GM23248 (cell line): Measurements from ENCODE around the gene EP400. TPM values are rescaled to one million over a fixed set of nuclear protein-coding genes. Genes with fewer than 3 reads are reported as not detected.

Experiments used
- DNase-seq: peaks from one replicate; pipeline ENCODE4 v3.0.0-alpha.2; 2015
- H2AFZ ChIP-seq: fragments of 200-600 bp; sonication (generic); 2 replicates; pipeline ENCODE4 v1.6.1; 2016; ENCODE audit warnings: antibody characterized with exemption
- H3F3A ChIP-seq: fragments of 200-600 bp; sonication (generic); 2 replicates; pipeline ENCODE4 v1.6.1; 2016; ENCODE audit warnings: mild to moderate bottlenecking, antibody characterized with exemption, mixed run types; ENCODE audit not compliant: insufficient read depth
- H3K27ac ChIP-seq: fragments of 200-600 bp; sonication (generic); 2 replicates; pipeline ENCODE4 v1.5.1; 2016; ENCODE audit warnings: mild to moderate bottlenecking
- H3K27me3 ChIP-seq: fragments of 200-600 bp; sonication (generic); replicated peaks from 2 replicates; pipeline ENCODE4 v1.6.1; 2016; ENCODE audit warnings: mild to moderate bottlenecking; ENCODE audit not compliant: insufficient read depth
- H3K36me3 ChIP-seq: fragments of 200-600 bp; sonication (generic); 2 replicates; pipeline ENCODE4 v1.6.1; 2016; ENCODE audit warnings: low read depth, mild to moderate bottlenecking
- H3K4me1 ChIP-seq: fragments of 200-600 bp; sonication (generic); 2 replicates; pipeline ENCODE4 v1.6.1; 2016; ENCODE audit warnings: mild to moderate bottlenecking; ENCODE audit not compliant: insufficient read depth
- H3K4me2 ChIP-seq: fragments of 200-600 bp; sonication (generic); one replicate; pipeline ENCODE4 v1.6.1; 2016; ENCODE audit warnings: mild to moderate bottlenecking; ENCODE audit not compliant: unreplicated experiment
- H3K4me3 ChIP-seq: fragments of 200-600 bp; sonication (generic); 2 replicates; pipeline ENCODE4 v1.5.1; 2016; ENCODE audit warnings: mild to moderate bottlenecking
- H3K79me2 ChIP-seq: fragments of 200-600 bp; sonication (generic); 2 replicates; pipeline ENCODE4 v1.6.1; 2016; ENCODE audit warnings: mild to moderate bottlenecking; ENCODE audit not compliant: insufficient read depth
- H3K9ac ChIP-seq: fragments of 200-600 bp; sonication (generic); 2 replicates; pipeline ENCODE4 v1.6.1; 2016; ENCODE audit warnings: mild to moderate bottlenecking
- H3K9me2 ChIP-seq: fragments of 200-600 bp; sonication (generic); 2 replicates; pipeline ENCODE4 v1.6.1; 2016; ENCODE audit warnings: mixed run types, mild to moderate bottlenecking, moderate library complexity; ENCODE audit not compliant: insufficient read depth
- H3K9me3 ChIP-seq: fragments of 200-600 bp; sonication (generic); one replicate; pipeline ENCODE4 v1.6.1; 2017; ENCODE audit warnings: low read depth
- H4K20me1 ChIP-seq: fragments of 200-600 bp; sonication (generic); 2 replicates; pipeline ENCODE4 v1.6.0; 2016; ENCODE audit not compliant: insufficient read depth
- EZH2 ChIP-seq: fragments of 200-600 bp; sonication (generic); IDR thresholded peaks from 2 replicates; pipeline ENCODE4 v1.6.1; 2018; ENCODE audit warnings: antibody characterized with exemption, mild to moderate bottlenecking; ENCODE audit not compliant: insufficient read depth, poor library complexity, severe bottlenecking
- EZH2phosphoT487 ChIP-seq: fragments of 200-600 bp; sonication (generic); IDR thresholded peaks from 2 replicates; pipeline ENCODE4 v1.6.1; 2018; ENCODE audit warnings: antibody characterized with exemption, moderate library complexity, mild to moderate bottlenecking, low read depth; ENCODE audit not compliant: insufficient read depth
- WGBS, 2 experiments: methylation state at CpG; one replicate each; pipeline ENCODE4 v1.1.6; 2015 to 2017; ENCODE audit warnings: low lambda C conversion rate in 2 of 2, low coverage in 1 of 2; ENCODE audit errors: missing lambda C conversion rate in 2 of 2; 5-methylcytosine and 5-hydroxymethylcytosine counted together
- in situ Hi-C: fragments of 300-500 bp; cut with MboI; formaldehyde crosslinking; loops from 2 replicates; pipeline ENCODE4 v1.15.0; 2020
- polyA plus RNA-seq: library from polyadenylated mRNA; unstranded; fragments of >200 nt; fragmentation: Nextera tagmentation; extraction: Ambion mirVana; gene quantifications from 2 replicates; pipeline ENCODE4 v1.2.1, GENCODE V29; 2016
- total RNA-seq: library from RNA; depleted of rRNA; stranded (reverse); fragments of >200 nt; shearing (Covaris generic); gene quantifications from 2 replicates; pipeline ENCODE4 v1.2.3, GENCODE V29; 2014

The EP400 gene
- total and polyA plus RNA-seq, 2 experiments from 2014 or later = 8.6 to 9.4 TPM

- no peak for DNase-seq
Measured at GRCh38 chr12:132070298-132070697, 120.6 kb downstream of the EP400 start.

DNA sequence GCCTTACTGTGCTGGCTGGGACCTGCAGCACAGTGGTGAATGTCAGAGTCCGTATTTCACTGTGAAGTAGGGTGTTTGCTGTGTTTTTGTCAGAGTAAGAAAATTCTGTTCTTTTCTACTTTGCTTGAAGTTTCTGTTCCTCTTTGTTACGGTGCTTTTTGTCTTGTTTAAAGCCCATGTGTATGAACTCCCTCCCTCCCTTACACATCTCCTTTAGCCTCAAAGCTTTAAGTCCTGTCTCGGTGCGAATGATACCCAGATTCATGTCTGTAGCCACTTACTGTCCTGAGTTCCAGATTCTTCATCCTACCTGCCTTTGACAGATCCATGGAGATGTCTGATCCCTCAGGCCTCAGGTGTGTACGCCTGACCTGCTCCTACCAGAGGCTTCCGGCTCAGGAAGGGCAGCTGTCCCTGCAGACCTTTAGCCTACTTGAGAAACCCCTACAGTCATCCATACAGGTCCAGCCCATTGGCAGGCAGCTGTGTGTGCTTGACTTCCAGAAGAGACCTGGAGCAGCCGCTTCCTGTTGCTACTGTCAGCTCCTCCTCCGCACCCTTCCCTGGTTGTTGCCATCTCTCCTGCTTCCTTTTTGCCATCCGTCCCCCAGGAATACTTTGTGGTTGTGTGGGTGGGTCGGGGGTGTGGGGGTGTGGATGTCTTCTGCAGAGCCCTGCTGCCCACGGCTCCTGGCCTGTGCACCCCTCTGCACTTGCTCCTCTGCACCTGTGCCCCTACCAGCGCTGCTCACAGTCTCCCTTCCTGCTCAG, 121.5 kb downstream of the EP400 start:
- TF ChIP-seq EZH2 (no peak), EZH2phosphoT487 (no peak)
- Histone ChIP-seq H3K79me2 (no peaks in the 10 kb centered on the region), H3K4me3 (no peak overlapping the region), H2AFZ (no peak overlapping the region), H3K27me3 (no peaks in the 10 kb centered on the region), H3K4me2 (no peak overlapping the region), H3K36me3 (peaks cover 8% of the 10 kb centered on the region; the same call in 1 of the 2 replicates), H4K20me1 (no peaks in the 10 kb centered on the region), H3K9me3 (no peaks in the 10 kb centered on the region), H3K4me1 (no peaks in the 10 kb centered on the region), H3F3A (no peaks in the 10 kb centered on the region), H3K27ac (no peak overlapping the region), H3K9ac (no peak overlapping the region), H3K9me2 (no peaks in the 10 kb centered on the region)
- DNase-seq = no peak
- in situ Hi-C loops = no loop called here
- 87 to 90% methylated on average over 10 to 12 of the region's 12 CpGs for WGBS, 2 experiments

More at GRCh38 chr12:132070298-132070697, 120.6 kb downstream of the EP400 start:
- no peak for TF ChIP-seq EZH2phosphoT487
- TF ChIP-seq EZH2 = no peak
- no peaks in the 10 kb centered on the region for H3F3A ChIP-seq
- H2AFZ ChIP-seq = no peak overlapping the region
- H3K79me2 ChIP-seq = no peaks in the 10 kb centered on the region
- no peak overlapping the region for H3K27ac ChIP-seq
- no peaks in the 10 kb centered on the region for H3K4me1 ChIP-seq
- no peak overlapping the region for H3K4me3 ChIP-seq
- no peak overlapping the region for H3K4me2 ChIP-seq
- no peak overlapping the region for H3K9ac ChIP-seq
- H3K27me3 ChIP-seq = no peaks in the 10 kb centered on the region
- in situ Hi-C loops = no loop called here
- no peaks in the 10 kb centered on the region for H4K20me1 ChIP-seq
- peaks cover 13% of the 10 kb centered on the region; the same call in 1 of the 2 replicates for H3K36me3 ChIP-seq
- no peaks in the 10 kb centered on the region for H3K9me2 ChIP-seq
- H3K9me3 ChIP-seq = no peaks in the 10 kb centered on the region
- WGBS, 2 experiments = 91 to 92% methylated on average over 8 of the region's 8 CpGs

DNA sequence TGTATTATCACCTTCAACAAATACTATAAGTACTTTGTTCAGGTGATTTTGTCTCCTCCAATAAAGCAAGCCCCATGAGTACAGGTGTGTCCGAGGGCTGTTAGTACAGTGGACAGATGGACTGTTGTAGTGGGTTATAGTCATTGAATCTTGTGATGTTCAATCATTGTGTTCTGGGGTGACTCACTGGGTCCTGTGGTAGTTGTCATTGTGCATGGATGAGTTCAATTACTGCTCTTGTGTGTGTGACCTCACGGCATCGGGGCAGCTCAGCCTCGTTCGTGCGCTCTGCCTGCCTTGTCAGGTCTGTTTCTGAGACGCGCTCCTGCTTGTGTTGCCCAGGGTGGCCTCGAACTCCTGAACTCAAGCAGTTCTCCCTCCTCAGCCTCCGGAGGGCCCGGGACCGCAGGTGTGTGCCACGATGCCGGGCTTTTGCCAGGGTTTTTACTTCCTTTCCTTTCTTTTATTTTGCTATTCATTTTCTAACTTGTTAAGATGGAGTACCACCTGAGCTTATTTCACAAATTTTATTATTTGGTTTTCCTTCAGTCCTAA, 122.2 kb downstream of the EP400 start:
- H3K4me2 ChIP-seq = no peak overlapping the region
- WGBS, 2 experiments = 95 to 97% methylated on average over 14 of the region's 14 CpGs
- TF ChIP-seq EZH2 = no peak
- no peak for TF ChIP-seq EZH2phosphoT487
- no peak overlapping the region for H3K27ac ChIP-seq
- in situ Hi-C loops = no loop called here
- H2AFZ ChIP-seq = no peak overlapping the region
- peaks cover 13% of the 10 kb centered on the region; the same call in 1 of the 2 replicates for H3K36me3 ChIP-seq
- no peak overlapping the region for H3K9ac ChIP-seq
- no peaks in the 10 kb centered on the region for H3K79me2 ChIP-seq
- no peaks in the 10 kb centered on the region for H3K9me2 ChIP-seq
- H3F3A ChIP-seq = no peaks in the 10 kb centered on the region
- H3K9me3 ChIP-seq = no peaks in the 10 kb centered on the region
- no peaks in the 10 kb centered on the region for H3K4me1 ChIP-seq
- no peak for DNase-seq
- no peaks in the 10 kb centered on the region for H3K27me3 ChIP-seq
- H3K4me3 ChIP-seq = no peak overlapping the region
- H4K20me1 ChIP-seq = no peaks in the 10 kb centered on the region

DNA sequence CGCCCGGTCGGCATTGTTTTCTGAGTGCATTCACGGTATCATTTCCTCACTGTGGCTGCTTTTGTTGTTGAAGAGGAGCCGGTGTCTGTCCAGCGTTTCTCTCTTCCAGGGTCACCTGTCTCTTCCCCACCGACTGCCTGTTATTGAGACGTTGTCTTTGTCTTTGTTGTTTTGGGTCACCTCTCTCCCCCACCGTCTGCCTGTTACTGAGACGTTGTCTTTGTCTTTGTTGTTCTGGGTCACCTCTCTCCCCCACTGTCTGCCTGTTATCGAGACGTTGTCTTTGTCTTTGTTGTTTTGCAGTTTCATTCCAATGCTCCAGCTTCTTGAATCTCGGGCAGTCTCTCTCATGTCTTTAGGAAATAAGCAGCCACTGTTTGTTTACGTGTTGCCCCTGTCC, 124.5 kb downstream of the EP400 start:
- H4K20me1 ChIP-seq = no peaks in the 10 kb centered on the region
- no peaks in the 10 kb centered on the region for H3K9me3 ChIP-seq
- H3K4me1 ChIP-seq = peaks cover 6% of the 10 kb centered on the region
- no peak overlapping the region for H3K4me2 ChIP-seq
- 96 to 99% methylated on average over 14 of the region's 14 CpGs for WGBS, 2 experiments
- H3K79me2 ChIP-seq = no peaks in the 10 kb centered on the region
- TF ChIP-seq EZH2phosphoT487 = no peak
- TF ChIP-seq EZH2 = no peak
- H3K27ac ChIP-seq = no peak overlapping the region
- no peaks in the 10 kb centered on the region for H3K27me3 ChIP-seq
- H3K36me3 ChIP-seq = peaks cover 13% of the 10 kb centered on the region; the same call in 1 of the 2 replicates
- no peaks in the 10 kb centered on the region for H3K9me2 ChIP-seq
- H2AFZ ChIP-seq = no peak overlapping the region
- in situ Hi-C loops = no loop called here
- no peak for DNase-seq
- H3F3A ChIP-seq = peaks cover 7% of the 10 kb centered on the region; the same call in 1 of the 2 replicates
- no peak overlapping the region for H3K9ac ChIP-seq
- H3K4me3 ChIP-seq = no peak overlapping the region
